HG02885 (cell line): ENCODE data around the gene RYR2.

ENCODE experiments used
- ATAC-seq: cut with Tn5 transposase; IDR thresholded peaks from one replicate; pipeline ENCODE4 v1.9.1; 2021; ENCODE audit warnings: mild to moderate bottlenecking; ENCODE audit not compliant: unreplicated experiment, poor library complexity

RYR2 gene

GRCh38 chr1:237183963-237184540, 142.1 kb downstream of the RYR2 start:
- no peak for ATAC-seq

GRCh38 chr1:237186675-237187074, 144.7 kb downstream of the RYR2 start:
- ATAC-seq = no peak

DNA sequence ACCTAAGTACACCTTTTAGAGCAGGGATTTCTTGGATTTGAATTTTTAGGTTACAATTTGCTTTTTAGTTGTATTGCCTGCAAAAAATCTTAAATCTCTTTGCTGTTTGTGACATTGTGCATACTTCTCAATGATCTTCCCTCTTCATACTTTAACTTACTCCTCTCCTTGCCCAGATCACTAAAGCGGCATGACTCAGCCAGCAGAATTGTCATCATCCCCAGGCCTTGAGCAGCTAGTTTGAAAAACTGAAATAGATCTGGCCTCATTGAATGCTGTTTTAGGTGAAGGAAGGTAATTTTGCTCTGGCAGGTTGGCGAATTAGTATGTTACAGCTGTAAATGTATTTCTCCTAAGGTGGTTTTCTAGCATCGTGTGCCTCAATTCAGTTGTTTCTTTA, 145.9 kb downstream of the RYR2 start:
- no peak for ATAC-seq

DNA sequence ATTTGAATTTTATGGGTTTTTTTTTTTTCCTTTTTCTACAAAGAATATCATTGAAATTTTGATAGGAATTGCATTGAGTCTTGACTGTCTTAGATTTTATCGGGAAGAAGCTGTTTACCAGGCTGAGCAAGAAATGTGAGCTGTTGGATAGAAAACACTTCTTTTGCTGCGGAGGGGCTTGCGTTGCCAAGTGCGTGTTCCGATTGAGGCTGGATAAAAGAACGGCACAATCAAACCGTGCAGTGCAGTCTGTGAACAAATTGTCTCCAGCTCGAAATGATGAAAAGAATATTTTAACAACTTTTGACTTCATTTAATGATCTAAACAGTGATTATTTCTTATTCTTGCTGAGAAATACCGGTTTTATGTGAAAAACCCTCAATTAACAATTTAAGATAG, 149.4 kb downstream of the RYR2 start:
- ATAC-seq = no peak

GRCh38 chr1:237197470-237198425, 155.8 kb downstream of the RYR2 start:
- ATAC-seq = no peak

DNA sequence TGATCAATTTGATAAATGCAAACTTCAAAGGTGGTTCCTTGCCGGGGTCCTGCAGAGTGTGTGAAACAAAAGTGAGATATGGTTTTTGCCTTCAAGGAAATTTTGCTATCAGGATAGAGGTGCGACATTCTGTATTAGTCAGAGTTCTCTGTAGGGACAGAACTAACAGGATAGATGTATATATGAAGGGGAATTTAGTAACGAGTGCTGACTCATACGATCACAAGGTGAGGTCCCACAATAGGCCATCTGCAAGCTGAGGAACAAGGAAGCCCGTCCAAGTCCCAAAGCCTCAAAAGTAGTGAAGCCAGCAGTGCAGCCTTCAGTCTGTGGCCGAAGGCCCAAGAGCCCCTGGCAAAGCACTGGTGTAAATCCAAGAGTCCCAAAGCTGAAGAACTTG, 157.0 kb downstream of the RYR2 start:
- no peak for ATAC-seq

- no peak for ATAC-seq
Measured at GRCh38 chr1:237201155-237201554, 159.2 kb downstream of the RYR2 start.

DNA sequence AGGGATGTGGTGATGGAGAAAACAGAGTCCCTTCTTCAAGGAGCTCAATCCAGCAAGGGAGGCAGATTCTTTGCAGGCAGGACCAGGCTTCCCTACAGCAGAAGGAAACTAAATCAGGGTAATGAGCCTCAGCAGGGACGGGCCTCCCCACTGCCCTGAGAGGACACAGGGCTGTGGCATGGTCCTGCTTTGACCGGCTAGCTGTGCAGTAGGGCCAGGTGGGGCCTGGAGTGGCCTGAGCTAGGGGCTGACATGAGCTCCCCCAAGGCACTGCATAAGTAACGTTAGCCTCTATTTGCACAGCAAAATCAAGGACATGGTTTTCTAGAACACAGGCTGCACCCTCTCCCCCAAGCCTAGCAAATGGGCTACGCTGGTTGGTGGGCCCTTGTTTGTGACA, 162.9 kb downstream of the RYR2 start:
- no peak for ATAC-seq

- no peak for ATAC-seq
Measured at GRCh38 chr1:237205400-237206064, 163.5 kb downstream of the RYR2 start.

- ATAC-seq = no peak
Measured at GRCh38 chr1:237206065-237206414, 164.1 kb downstream of the RYR2 start.

DNA sequence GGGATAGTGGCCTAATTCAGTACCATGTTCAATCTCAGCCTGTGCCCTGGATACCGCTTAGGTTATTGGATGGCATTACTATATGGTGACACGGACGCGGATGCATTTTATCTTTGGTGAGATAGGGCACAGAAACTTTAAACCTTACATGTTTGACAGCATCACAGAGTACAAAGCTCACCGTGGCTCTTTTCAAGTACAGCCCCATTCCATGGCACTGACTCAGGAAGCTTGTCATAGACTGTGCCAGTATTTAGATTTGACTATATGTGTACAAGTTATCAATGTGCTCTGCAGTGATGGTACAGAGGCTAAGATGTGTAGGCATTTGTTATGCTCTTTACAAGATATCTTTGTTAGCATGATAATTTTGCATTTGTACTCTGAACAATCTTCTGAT, 169.0 kb downstream of the RYR2 start:
- no peak for ATAC-seq

DNA sequence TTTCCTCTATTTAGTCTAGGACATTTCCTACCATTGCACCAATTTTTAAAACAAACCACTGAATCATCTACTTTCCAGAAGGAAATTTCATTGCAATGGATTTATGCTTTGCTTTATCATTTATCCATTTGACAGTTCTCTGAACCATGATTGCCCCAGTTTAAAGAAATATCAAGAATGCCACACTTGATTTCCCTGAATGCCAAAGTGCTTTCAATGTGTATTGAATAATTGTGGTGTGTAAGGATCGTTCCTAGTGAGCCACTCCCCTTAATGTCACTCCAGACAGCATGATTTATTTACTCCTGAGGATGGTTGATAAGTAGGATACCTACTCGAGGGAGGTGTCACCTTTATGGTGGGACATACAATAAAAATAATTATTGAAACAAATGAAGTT, 169.6 kb downstream of the RYR2 start:
- no peak for ATAC-seq

- ATAC-seq = no peak
Measured at GRCh38 chr1:237219751-237220642, 178.0 kb downstream of the RYR2 start.

GRCh38 chr1:237223419-237223818, 181.4 kb downstream of the RYR2 start:
- ATAC-seq = no peak

DNA sequence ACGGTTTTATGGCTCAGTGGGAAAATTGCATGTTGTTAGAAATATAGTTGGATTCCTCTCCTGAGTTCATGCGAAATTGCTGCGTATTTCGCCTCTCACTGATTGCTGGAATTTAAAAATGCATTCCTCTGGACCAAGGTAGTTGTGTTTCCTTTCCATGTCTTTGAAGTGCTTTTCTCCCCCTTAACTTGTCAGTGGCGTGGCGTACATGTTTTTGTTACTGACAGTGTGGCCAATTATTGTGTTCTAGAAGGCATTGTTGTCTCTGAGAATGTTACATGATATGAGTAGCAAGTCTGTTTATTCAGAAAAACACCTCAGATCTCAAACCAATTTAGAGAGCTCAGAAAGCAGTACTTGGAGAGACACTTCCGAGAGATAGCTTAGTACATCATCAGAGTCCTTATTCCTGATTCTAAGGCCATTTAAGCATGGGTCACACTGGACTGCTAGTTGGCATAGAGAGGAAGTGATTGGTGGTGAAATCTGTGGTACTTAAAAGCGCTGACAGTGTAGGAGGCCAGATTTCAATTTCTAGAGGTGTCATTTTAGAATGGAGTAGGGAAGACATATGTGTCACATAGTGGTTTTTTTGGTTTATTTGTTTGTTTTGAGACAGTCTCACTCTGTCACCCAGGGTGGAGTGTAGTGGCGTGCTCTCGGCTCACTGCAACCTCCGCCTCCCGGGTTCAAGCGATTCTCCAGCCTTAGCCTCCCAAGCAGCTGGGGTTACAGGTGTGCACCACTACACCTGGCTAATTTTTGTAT, 184.4 kb downstream of the RYR2 start:
- ATAC-seq = no peak

GRCh38 chr1:237227476-237227875, 185.5 kb downstream of the RYR2 start:
- no peak for ATAC-seq

- no peak for ATAC-seq
Measured at GRCh38 chr1:237228421-237228820, 186.4 kb downstream of the RYR2 start.

GRCh38 chr1:237229333-237229732, 187.3 kb downstream of the RYR2 start:
- ATAC-seq = no peak

DNA sequence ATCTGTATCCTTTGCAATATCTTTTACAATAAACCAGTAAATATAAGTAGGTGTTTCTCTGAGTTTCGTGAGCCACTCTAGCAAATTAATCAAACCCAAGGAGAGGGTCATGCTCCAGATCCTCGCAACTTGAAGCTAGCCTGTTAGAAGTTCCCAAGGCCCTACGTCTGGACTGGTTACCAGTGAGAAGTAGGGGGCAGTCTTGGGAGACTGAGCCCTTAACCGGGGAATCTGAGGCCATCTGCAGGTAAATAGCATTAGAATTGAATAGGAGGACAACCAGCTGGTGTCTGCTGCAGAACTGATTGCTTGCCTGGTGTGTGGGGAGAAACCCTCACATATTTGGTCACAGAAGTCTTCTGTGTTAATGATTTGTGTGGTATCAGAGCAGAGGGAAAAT, 190.5 kb downstream of the RYR2 start:
- ATAC-seq = no peak

- no peak for ATAC-seq
Measured at GRCh38 chr1:237235091-237235490, 193.1 kb downstream of the RYR2 start.
